GM15510 (cell line): ENCODE results near the gene BLZF1.

Source experiments
- POLR2A ChIP-seq: IDR thresholded peaks from 3 replicates; pipeline ENCODE4 v1.6.1; 2011; ENCODE audit warnings: borderline replicate concordance; ENCODE audit not compliant: insufficient read length; ENCODE audit errors: extremely low read depth

The BLZF1 gene

DNA sequence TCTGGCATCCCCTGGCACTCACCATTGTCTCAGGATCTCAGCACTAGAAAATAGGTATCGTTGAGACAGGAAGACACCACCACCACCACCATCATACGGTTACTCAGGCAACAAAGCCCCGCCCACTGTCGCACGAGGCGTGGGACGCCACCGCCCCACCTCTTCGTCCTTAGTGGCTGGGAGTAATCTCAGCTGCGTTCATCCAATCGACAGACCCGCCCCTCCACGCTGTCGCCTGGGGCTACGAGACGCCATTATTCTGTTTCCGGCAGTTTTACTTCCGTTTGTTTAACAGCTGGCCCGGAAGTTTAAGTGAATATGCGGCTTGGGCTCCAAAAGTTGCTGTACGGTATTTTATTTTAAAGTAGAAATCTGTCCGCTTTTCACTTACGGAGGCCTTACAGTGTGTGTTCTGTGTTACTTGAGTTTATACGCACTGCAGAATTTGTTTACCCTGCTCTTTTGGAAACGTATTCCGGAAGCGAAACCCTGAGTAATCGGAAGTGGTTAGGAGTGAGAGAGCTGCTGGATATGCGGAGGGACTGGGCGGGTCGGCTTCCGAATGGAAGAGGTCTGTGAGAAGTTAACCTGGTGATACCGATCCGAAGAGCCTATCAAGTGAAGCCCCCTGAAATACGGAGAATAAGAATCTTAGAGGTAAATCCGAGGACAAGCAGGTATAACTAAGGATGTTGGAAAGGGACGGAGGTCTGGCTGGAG, at the start of gene BLZF1, which contains the start of gene NME7:
TSS of gene BLZF1 (plus strand) at position 510 of the 720 bp plus-strand sequence. CDS start 1,328 bp downstream, outside the sequence.
TSS of gene NME7 (minus strand) at position 112 of the 720 bp plus-strand sequence. CDS start at position 25, 87 bp downstream.
- TF ChIP-seq POLR2A, result peak; percentile 33

DNA sequence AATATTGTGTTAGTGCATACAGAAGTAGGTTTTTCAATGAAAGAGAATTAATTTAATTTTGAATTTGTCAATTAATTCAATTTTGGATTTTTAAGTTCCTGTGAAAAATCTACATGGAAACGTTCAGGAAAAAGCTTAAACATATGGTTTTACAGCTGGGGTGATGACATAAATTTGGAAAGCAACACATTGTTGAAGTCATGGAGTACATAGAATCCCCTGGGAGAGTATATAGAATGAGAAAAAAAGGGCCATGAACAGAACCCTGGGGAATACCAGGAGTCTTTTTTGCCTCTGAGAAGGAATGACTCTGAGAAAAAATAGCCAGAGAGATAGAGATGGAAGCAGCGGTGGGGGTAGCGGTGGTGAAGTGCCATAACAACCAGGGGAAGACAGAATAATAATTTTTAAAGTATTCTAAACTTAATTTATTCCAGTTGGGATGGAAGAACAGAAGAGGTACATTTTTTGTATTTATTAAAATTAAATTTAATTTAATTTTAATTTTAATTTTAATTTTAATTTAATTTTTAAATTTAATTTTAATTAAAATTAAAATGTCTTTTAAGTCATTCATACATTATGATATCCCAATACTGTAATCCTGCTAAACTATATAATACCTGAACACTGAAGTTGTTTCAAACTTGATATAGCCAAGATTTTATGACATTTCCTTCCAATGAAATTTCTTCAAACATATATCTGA, 49.3 kb upstream of the BLZF1 start:
- no peak for TF ChIP-seq POLR2A

GRCh38 chr1:169321539-169321938, 46.5 kb upstream of the BLZF1 start:
- no peak for TF ChIP-seq POLR2A

DNA sequence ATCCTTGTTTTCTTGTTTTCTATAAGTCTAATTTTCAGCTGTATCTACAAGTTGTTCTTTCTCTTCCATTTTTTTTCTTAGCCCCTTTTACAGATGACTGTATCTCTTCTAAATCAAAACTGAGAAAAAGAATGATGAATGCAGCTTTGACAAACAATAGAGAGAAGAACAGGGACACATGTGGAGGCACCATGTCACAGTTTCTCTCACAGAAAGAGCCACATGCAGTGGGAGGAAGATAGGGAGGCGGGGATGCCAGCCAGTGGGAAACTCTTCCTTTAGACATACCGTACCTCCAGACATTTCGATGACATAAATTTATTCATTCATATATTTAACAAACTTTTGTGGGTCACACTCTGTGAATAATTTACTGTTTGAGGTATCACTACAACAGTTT, 45.9 kb upstream of the BLZF1 start:
- TF ChIP-seq POLR2A, result no peak

DNA sequence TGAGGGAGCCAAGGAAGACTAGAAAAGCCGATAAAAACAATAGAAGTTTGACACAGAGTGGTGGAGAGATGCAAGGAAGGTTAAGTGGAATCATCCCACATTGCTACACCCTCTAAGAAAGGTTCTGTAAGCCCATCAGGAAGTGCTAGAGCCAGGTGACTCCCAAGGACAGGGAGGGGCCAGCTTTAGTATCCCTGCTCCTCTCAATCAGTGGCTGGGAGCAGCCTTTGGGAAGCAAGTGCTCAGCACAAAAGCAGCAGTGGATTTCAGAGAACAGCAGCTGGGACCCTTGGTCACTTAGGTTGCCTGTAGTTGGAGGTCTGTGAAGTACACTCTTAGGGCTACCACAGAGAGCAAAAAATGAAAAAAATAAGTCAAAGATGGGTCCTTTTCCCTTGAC, 42.9 kb upstream of the BLZF1 start:
- TF ChIP-seq POLR2A, result no peak

- no peak for TF ChIP-seq POLR2A
Observed at GRCh38 chr1:169326261-169326955, 41.6 kb upstream of the BLZF1 start.

- no peak for TF ChIP-seq POLR2A
Observed at GRCh38 chr1:169326956-169327268, 41.1 kb upstream of the BLZF1 start.

DNA sequence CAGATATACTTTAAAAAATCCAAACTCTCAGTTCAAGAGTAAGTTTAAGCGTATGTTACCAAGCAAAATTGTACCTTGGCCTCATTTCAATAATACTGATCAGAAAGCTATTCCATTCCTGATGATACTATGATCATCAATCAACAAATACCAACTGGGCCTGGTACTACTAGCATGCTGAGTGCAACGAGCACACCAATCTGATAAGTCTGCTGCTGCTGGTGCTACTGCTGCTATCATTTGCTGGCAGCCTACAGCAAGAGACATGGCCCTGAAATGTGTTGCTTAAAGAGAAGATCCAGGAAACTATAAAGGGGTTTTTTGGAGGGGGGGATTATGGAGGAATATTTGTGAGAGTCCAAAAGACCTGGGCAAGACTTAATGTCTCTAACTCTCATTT, 40.1 kb upstream of the BLZF1 start:
- TF ChIP-seq POLR2A, result no peak

DNA sequence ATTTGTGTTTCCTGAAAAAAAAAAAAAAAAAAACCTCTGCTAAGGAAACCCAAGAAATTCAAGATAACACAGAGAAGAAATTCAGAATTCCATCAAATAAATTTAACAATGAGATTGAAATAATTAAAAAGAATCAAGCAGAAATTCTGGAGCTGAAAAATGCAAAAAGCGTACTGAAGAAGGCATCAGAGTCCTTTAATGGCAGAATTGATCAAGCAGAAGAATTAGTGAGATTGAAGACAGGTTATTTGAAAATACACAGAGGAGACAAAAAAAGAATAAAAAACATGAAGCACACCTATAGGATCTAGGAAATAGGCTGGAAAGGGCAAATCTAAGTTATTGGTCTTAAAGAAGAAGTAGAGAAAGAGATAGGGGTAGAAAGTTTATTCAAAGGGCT, 38.6 kb upstream of the BLZF1 start:
- TF ChIP-seq POLR2A, result no peak

DNA sequence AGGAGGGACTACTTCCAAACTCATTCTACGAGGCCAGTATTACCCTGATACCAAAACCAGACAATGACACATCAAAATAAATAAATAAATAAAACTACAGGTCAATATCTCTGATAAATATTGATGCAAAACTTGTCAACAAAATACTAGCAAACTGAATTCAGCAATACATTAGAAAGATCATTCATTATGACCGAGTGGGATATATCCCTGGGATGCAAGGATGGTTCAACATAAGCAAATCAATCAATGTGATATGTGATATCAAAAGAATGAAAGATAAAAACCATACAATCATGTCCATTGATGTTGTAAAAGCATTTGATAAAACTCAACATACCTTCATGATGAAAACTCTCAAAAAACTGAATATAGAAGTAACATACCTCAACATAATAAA, 37.1 kb upstream of the BLZF1 start:
- no peak for TF ChIP-seq POLR2A

DNA sequence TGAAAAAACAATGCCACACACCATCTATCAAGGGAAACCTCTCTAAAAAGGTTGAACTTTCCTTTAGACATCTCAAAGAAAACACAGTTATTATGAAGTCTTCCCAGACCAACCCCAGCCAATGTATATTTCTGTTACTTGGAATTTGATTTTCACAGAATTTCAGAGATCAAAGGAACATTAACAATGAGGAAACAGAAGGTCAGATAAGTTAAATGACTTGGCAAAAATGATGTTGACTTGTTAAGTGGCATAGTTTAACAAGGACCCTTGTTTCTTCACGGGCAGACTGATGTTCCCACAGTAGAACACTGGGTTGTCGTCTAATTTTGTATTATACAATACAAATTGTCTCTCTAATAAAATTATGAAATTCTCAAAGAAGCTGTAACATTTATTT, 29.4 kb upstream of the BLZF1 start:
- TF ChIP-seq POLR2A, result no peak

DNA sequence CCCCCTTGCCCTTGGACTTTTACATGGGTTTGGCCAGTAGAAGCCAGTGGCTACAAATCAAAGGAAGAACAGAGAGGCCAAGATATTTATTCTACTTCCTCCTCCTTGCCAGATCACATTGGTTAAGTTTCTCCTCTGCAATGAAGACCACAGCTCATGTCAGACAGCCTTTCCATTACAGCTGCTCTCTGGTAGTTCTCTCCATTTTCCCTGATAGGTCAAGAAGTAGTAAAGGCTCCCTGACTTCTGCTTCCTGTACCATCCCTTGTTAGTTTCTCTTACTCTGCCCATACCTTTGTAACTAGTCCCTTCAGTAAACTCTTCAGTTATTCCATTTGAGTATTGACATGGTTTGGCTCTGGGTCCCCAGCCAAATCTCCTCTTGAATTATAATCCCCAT, 28.2 kb upstream of the BLZF1 start:
- no peak for TF ChIP-seq POLR2A

DNA sequence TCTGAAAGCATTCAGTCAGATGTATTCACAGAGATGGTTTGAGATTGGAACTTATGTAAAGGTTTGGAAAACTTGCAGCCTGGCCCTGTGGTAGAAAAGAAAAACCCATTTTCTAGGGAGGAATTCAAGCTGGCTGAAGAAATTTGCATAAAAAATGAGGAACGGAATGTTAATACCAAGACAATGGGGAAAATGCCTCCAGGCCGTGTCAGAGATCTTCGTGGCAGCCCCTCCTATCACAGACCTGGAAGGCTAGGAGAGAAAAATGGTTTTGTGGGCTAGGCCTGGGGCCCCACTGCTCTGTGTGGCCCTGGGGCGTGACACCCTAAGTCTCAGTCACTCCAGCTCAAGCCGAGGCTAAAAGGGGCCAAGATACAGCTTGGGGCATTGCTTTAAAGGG, 27.1 kb upstream of the BLZF1 start:
- no peak for TF ChIP-seq POLR2A

GRCh38 chr1:169345511-169345910, 22.5 kb upstream of the BLZF1 start:
- no peak for TF ChIP-seq POLR2A

- no peak for TF ChIP-seq POLR2A
Observed at GRCh38 chr1:169346036-169346589, 21.9 kb upstream of the BLZF1 start.
